Chondrocyte (in vitro differentiated cells): ENCODE results near the gene ALOXE3. TPM values are rescaled to one million over a fixed set of nuclear protein-coding genes. Genes with fewer than 3 reads are reported as not detected.

ENCODE experiments used
- DNase-seq: peaks from one replicate; pipeline ENCODE4 v3.0.0; 2021; ENCODE audit warnings: mixed read lengths, low spot score
- H3K27ac Mint-ChIP-seq: one replicate; pipeline ENCODE4 v1.8.0; 2021; ENCODE audit warnings: mild to moderate bottlenecking, moderate library complexity, mixed read lengths; ENCODE audit not compliant: unreplicated experiment
- H3K27me3 Mint-ChIP-seq: 2 replicates; pipeline ENCODE4 v1.8.0; 2021; ENCODE audit warnings: low read depth, mixed read lengths
- H3K36me3 Mint-ChIP-seq: 2 replicates; pipeline ENCODE4 v1.8.0; 2021; ENCODE audit warnings: low read depth, mixed read lengths
- H3K4me1 Mint-ChIP-seq: 2 replicates; pipeline ENCODE4 v1.8.0; 2021; ENCODE audit warnings: low read depth, mild to moderate bottlenecking, mixed read lengths
- H3K4me3 Mint-ChIP-seq: one replicate; pipeline ENCODE4 v1.8.0; 2021; ENCODE audit warnings: mild to moderate bottlenecking, moderate library complexity, mixed read lengths; ENCODE audit not compliant: unreplicated experiment
- H3K9me3 Mint-ChIP-seq: 2 replicates; pipeline ENCODE4 v1.8.0; 2021; ENCODE audit warnings: low read depth, mixed read lengths
- total RNA-seq: library from RNA; stranded (reverse); gene quantifications from 3 replicates; pipeline ENCODE4 v1.2.1, GENCODE V29; 2021
- TF ChIP-seq, protein P1 (sequence below): fragments of 200-600 bp; sonication (generic); IDR thresholded peaks from 2 replicates; pipeline ENCODE4 v1.5.0; 2021; ENCODE audit warnings: antibody characterized with exemption, mild to moderate bottlenecking, moderate library complexity

ALOXE3 gene
- total RNA-seq, 1 donor from 2014 or later: 0.12 TPM

DNA sequence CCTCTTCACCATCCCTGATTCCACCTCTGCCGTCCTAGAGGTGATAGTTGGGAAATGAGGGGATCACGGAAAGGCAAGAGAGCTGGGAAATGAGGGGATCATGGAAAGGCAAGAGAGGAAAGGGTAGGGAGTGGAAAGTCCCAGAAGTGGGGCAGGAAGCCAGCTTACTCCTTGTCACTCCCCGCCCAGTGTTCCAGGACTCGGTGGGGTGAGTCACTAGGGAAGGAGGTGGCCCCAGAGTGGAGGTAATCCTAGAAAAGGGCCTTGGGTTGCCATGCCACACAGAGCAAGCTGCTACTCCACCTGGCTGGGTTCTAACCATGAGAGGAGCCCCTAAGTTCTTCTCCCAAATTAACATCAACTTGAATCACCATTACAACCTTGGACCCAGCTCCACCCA, 14.8 kb downstream of the ALOXE3 start:
- no peaks in the 10 kb centered on the region for H3K36me3 Mint-ChIP-seq
- no peak for DNase-seq
- peaks cover 9% of the 10 kb centered on the region for H3K4me1 Mint-ChIP-seq
- H3K9me3 Mint-ChIP-seq: no peaks in the 10 kb centered on the region
- TF ChIP-seq, protein P1, sequence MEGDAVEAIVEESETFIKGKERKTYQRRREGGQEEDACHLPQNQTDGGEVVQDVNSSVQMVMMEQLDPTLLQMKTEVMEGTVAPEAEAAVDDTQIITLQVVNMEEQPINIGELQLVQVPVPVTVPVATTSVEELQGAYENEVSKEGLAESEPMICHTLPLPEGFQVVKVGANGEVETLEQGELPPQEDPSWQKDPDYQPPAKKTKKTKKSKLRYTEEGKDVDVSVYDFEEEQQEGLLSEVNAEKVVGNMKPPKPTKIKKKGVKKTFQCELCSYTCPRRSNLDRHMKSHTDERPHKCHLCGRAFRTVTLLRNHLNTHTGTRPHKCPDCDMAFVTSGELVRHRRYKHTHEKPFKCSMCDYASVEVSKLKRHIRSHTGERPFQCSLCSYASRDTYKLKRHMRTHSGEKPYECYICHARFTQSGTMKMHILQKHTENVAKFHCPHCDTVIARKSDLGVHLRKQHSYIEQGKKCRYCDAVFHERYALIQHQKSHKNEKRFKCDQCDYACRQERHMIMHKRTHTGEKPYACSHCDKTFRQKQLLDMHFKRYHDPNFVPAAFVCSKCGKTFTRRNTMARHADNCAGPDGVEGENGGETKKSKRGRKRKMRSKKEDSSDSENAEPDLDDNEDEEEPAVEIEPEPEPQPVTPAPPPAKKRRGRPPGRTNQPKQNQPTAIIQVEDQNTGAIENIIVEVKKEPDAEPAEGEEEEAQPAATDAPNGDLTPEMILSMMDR: no peak
- H3K4me3 Mint-ChIP-seq: no peak overlapping the region
- no peak overlapping the region for H3K27ac Mint-ChIP-seq
- H3K27me3 Mint-ChIP-seq: peaks cover 3% of the 10 kb centered on the region

GRCh38 chr17:8101721-8102120, 16.6 kb downstream of the ALOXE3 start:
- no peaks in the 10 kb centered on the region for H3K9me3 Mint-ChIP-seq
- H3K4me1 Mint-ChIP-seq: peaks cover 9% of the 10 kb centered on the region
- no peak overlapping the region for H3K27ac Mint-ChIP-seq
- H3K4me3 Mint-ChIP-seq: no peak overlapping the region
- TF ChIP-seq, protein P1: no peak
- peaks cover 12% of the 10 kb centered on the region for H3K27me3 Mint-ChIP-seq
- no peak for DNase-seq
- H3K36me3 Mint-ChIP-seq: no peaks in the 10 kb centered on the region

DNA sequence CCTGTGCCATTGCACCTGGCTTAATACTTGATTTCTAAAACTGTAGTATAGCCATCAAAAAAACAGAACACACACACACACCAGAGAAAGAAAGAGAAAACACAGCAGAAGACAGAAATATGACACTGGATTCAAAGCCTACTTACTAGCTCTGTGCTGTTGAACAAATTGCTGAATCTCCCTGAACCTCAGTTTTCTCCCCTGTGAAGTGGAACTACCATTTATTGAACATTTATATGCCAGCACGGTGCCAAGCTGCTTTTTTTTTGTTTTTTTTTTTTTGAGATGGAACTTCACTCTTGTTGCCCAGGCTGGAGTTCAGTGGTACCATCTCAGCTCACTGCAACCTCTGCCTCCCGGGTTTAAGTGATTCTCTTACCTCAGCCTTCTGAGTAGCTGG, 17.6 kb downstream of the ALOXE3 start:
- H3K27me3 Mint-ChIP-seq: peaks cover 21% of the 10 kb centered on the region
- no peak for DNase-seq
- TF ChIP-seq, protein P1: no peak
- H3K9me3 Mint-ChIP-seq: no peaks in the 10 kb centered on the region
- peaks cover 3% of the 10 kb centered on the region for H3K4me1 Mint-ChIP-seq
- H3K27ac Mint-ChIP-seq: no peak overlapping the region
- H3K4me3 Mint-ChIP-seq: no peak overlapping the region
- H3K36me3 Mint-ChIP-seq: no peaks in the 10 kb centered on the region

DNA sequence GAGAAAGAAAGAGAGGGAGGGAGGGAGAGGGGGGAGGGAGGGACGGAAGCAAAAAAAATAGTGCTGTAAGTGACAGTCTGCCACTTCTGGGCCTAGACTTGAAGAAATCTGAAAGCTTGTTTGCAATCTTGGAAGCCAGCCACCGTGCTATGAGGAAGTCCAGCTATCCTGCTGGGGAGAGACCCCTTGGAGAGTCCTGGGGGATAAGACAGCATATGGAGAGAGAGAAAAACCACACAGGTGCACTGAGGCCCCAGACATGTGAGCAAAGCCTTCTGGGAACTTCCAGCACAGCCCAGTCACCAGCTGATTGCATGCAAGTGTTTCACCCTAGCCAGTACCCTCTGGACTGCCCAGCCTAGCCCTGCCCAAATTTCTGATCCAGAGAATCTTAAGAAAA, 18.2 kb downstream of the ALOXE3 start:
- Mint-ChIP-seq H3K4me3 (no peak overlapping the region), H3K27me3 (peaks cover 26% of the 10 kb centered on the region)

GRCh38 chr17:8096541-8096940, 21.8 kb downstream of the ALOXE3 start:
- Mint-ChIP-seq H3K4me1 (no peaks in the 10 kb centered on the region), H3K9me3 (no peaks in the 10 kb centered on the region), H3K27me3 (peaks cover 44% of the 10 kb centered on the region), H3K36me3 (no peaks in the 10 kb centered on the region), H3K27ac (no peak overlapping the region), H3K4me3 (no peak overlapping the region)
- TF ChIP-seq, protein P1: no peak
- no peak for DNase-seq

More for the DNA sequence above, 18.2 kb downstream of the ALOXE3 start:
- Mint-ChIP-seq H3K36me3 (no peaks in the 10 kb centered on the region), H3K9me3 (no peaks in the 10 kb centered on the region), H3K27ac (no peak overlapping the region), H3K4me1 (peaks cover 3% of the 10 kb centered on the region)
- TF ChIP-seq, protein P1: no peak
- no peak for DNase-seq
